K562 (cell line): Measurements from ENCODE around the gene ERAS. TPM values are rescaled to one million over a fixed set of nuclear protein-coding genes. Genes with fewer than 3 reads are reported as not detected.

ENCODE experiments used
- AFF1 ChIP-seq, 2 experiments: fragments of 450-650 bp; IDR thresholded peaks; 2 replicates each; pipeline ENCODE4 v1.6.1; 2018; ENCODE audit warnings: mild to moderate bottlenecking in 2 of 2, low read depth in 1 of 2; ENCODE audit not compliant: partially characterized antibody in 2 of 2
- E2F4 ChIP-seq: sonication (generic); formaldehyde crosslinking; IDR thresholded peaks from 2 replicates; pipeline ENCODE4 v1.8.0; 2022; ENCODE audit warnings: mild to moderate bottlenecking, low read depth, missing genetic modification reagents
- FOXJ2 ChIP-seq: fragments of 200-800 bp; sonication (Bioruptor generic); IDR thresholded peaks from 2 replicates; pipeline ENCODE4 v1.6.1; 2016; ENCODE audit warnings: missing genetic modification characterization, missing compliant biosample characterization
- FOXO4 ChIP-seq: fragments of 450-650 bp; formaldehyde crosslinking; IDR thresholded peaks from 2 replicates; pipeline ENCODE4 v1.4.0; 2020; ENCODE audit warnings: mild to moderate bottlenecking, moderate library complexity
- HMGN3 ChIP-seq: IDR thresholded peaks from 2 replicates; pipeline ENCODE4 v1.6.1; 2011; ENCODE audit warnings: borderline replicate concordance, low read depth, mild to moderate bottlenecking, mixed read lengths, low read length; ENCODE audit not compliant: insufficient read length; ENCODE audit errors: extremely low read depth
- KLF13 ChIP-seq: fragments of 450-650 bp; IDR thresholded peaks from 2 replicates; pipeline ENCODE4 v1.6.1; 2016; ENCODE audit warnings: missing genetic modification characterization, low read depth, mild to moderate bottlenecking, missing compliant biosample characterization, moderate library complexity, borderline replicate concordance
- NFRKB ChIP-seq: fragments of 450-650 bp; IDR thresholded peaks from 2 replicates; pipeline ENCODE4 v1.6.1; 2016; ENCODE audit warnings: low read depth
- PATZ1 ChIP-seq: fragments of 250-450 bp; sonication (Bioruptor Pico); IDR thresholded peaks from 2 replicates; pipeline ENCODE4 v1.5.0; 2020; ENCODE audit warnings: mild to moderate bottlenecking, borderline replicate concordance
- POLR3A ChIP-seq: IDR thresholded peaks from 2 replicates; pipeline ENCODE4 v1.6.1; 2011; ENCODE audit warnings: borderline replicate concordance, mild to moderate bottlenecking, moderate library complexity; ENCODE audit not compliant: insufficient read length, insufficient read depth; ENCODE audit errors: extremely low read depth
- PURB ChIP-seq: sonication (generic); formaldehyde crosslinking; IDR thresholded peaks from 2 replicates; pipeline ENCODE4 v1.9.0; 2021; ENCODE audit warnings: low read depth, mild to moderate bottlenecking, missing genetic modification reagents
- TEAD2 ChIP-seq: fragments of 450-650 bp; IDR thresholded peaks from 2 replicates; pipeline ENCODE4 v1.6.1; 2016; ENCODE audit warnings: missing genetic modification characterization, control low read depth, missing compliant biosample characterization
- THAP12 ChIP-seq: fragments of 250-450 bp; sonication (Bioruptor Pico); IDR thresholded peaks from 2 replicates; pipeline ENCODE4 v1.9.0; 2021; ENCODE audit warnings: mild to moderate bottlenecking, inconsistent platforms
- ZNF589 ChIP-seq: fragments of 200-800 bp; sonication (Bioruptor generic); IDR thresholded peaks from 2 replicates; pipeline ENCODE4 v1.6.1; 2016; ENCODE audit warnings: low read depth, missing genetic modification characterization, missing compliant biosample characterization
- ZNF778 ChIP-seq: fragments of 450-650 bp; formaldehyde crosslinking; IDR thresholded peaks from 2 replicates; pipeline ENCODE4 v1.4.0; 2020; ENCODE audit warnings: mild to moderate bottlenecking, moderate library complexity
- polyA plus RNA-seq, 8 experiments: library from polyadenylated mRNA; depleted of rRNA in 4 of 8; stranded (reverse) in 5 of 8; unstranded in 3 of 8; fragments of >200 nt; fragmentation: Nextera tagmentation in 2 of 8; fragmentation: Illumina TruSeq in 1 of 8; extraction: Ambion mirVana in 2 of 8; extraction: Trizol in 1 of 8; gene quantifications; 2 replicates each; pipeline versions ENCODE4 v1.2.1 to v1.2.3, GENCODE V29; 2011 to 2014; ENCODE audit warnings: inconsistent platforms in 1 of 8, missing spikeins in 1 of 8
- total RNA-seq, 7 experiments: library from RNA; depleted of rRNA in 6 of 7; stranded (reverse); fragments of >200 nt in 6 of 7; fragmentation: Illumina TruSeq in 2 of 7; extraction: Trizol in 2 of 7; gene quantifications; 2 replicates each; pipeline versions ENCODE4 v1.2.1 to v1.2.3, GENCODE V29; 2011 to 2021; ENCODE audit warnings: low replicate concordance in 1 of 7

ERAS gene
- total and polyA plus RNA-seq, 9 of the 15 experiments (the other 6 are each of a cell fraction or from before 2014, with no cell fraction given), result 0.07 to 0.12 TPM; not detected in 7

- TF ChIP-seq E2F4, result no peak
- peak in 1 of 2 experiments; percentile 33 for TF ChIP-seq AFF1 (IDR thresholded peaks at IDR 0.05; ENCODE audit: low read depth in 1 of 2, partially characterized antibody in 2 of 2)
- TF ChIP-seq POLR3A, result no peak
- TF ChIP-seq FOXJ2 (tag), result no peak
- TF ChIP-seq PURB (CRISPR knock-in tag), result no peak
- no peak for TF ChIP-seq HMGN3
- TF ChIP-seq PATZ1 (CRISPR knock-in tag), result no peak
- no peak for TF ChIP-seq ZNF589 (CRISPR knock-in tag)
- TF ChIP-seq FOXO4 (CRISPR knock-in tag), result no peak
- TF ChIP-seq TEAD2 (tag), result no peak
- TF ChIP-seq NFRKB, result 0 out of 2 replicates have a peak, but pooled peaks have one; percentile 25
- TF ChIP-seq KLF13, result no peak
- no peak for TF ChIP-seq ZNF778 (CRISPR knock-in tag)
- no peak for TF ChIP-seq THAP12 (CRISPR knock-in tag)
Measured at GRCh38 chrX:48786825-48787504, 39.3 kb upstream of the ERAS start (continued).
